AG04449 (cell line): Measurements from ENCODE around the gene CEACAM1.

ENCODE experiments used
- CTCF ChIA-PET: fragments of 350-600 bp; formaldehyde crosslinking; extraction: SDS; loops from one replicate; lab custom pipeline; 2021; ENCODE audit warnings: antibody characterized with exemption; lab: Yijun Ruan, JAX
- POLR2A ChIA-PET: fragments of 400-600, 350-600 bp; formaldehyde crosslinking; extraction: SDS; loops from one replicate; lab custom pipeline; 2020; ENCODE audit warnings: antibody characterized with exemption, inconsistent platforms; lab: Yijun Ruan, JAX
- DNase-seq: peaks from one replicate; pipeline ENCODE4 v3.0.0-alpha.2; 2010; ENCODE audit warnings: low read depth, low spot score
- H3K4me3 ChIP-seq: 2 replicates; pipeline ENCODE4 v1.5.1; 2011; ENCODE audit warnings: low read depth, mild to moderate bottlenecking, control low read depth, low read length
- TF ChIP-seq, protein P1 (sequence below): IDR thresholded peaks from one replicate; pipeline ENCODE4 v1.5.1; 2011; ENCODE audit warnings: mild to moderate bottlenecking, moderate library complexity, low read length, control low read depth, inconsistent platforms; ENCODE audit not compliant: insufficient read depth; ENCODE audit errors: missing control alignments

The CEACAM1 gene

DNA sequence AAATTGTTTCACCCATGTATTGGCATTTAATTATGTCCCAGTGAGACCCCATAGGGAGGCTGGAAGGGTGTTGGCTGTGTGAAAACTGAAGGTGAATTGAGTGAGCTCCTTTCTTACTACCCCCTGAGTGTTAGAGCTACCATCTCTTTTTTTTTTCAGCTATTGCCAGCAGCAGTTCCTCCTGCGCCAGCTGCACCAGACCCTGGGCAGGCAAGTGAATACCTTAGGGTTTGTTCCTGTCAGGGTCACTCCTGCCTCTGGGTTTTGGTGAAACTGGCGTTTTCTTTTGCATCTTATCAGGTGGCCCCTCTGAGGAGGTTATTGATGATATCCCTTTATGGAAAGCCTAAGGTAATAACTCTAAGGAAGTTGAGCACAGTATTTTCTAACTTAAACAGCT lies 40.9 kb upstream of the CEACAM1 start:
- POLR2A ChIA-PET, result no interaction called here
- CTCF ChIA-PET, result interaction anchor here (0.7 to 2.7 kb wide), 2 partner anchors 10 to 27 kb away, joined by 3 to 11 read pairs; no protein-coding TSS in a partner anchor
- TF ChIP-seq, protein P1, sequence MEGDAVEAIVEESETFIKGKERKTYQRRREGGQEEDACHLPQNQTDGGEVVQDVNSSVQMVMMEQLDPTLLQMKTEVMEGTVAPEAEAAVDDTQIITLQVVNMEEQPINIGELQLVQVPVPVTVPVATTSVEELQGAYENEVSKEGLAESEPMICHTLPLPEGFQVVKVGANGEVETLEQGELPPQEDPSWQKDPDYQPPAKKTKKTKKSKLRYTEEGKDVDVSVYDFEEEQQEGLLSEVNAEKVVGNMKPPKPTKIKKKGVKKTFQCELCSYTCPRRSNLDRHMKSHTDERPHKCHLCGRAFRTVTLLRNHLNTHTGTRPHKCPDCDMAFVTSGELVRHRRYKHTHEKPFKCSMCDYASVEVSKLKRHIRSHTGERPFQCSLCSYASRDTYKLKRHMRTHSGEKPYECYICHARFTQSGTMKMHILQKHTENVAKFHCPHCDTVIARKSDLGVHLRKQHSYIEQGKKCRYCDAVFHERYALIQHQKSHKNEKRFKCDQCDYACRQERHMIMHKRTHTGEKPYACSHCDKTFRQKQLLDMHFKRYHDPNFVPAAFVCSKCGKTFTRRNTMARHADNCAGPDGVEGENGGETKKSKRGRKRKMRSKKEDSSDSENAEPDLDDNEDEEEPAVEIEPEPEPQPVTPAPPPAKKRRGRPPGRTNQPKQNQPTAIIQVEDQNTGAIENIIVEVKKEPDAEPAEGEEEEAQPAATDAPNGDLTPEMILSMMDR, result no peak
- no peak for DNase-seq
- H3K4me3 ChIP-seq, result no peak overlapping the region

DNA sequence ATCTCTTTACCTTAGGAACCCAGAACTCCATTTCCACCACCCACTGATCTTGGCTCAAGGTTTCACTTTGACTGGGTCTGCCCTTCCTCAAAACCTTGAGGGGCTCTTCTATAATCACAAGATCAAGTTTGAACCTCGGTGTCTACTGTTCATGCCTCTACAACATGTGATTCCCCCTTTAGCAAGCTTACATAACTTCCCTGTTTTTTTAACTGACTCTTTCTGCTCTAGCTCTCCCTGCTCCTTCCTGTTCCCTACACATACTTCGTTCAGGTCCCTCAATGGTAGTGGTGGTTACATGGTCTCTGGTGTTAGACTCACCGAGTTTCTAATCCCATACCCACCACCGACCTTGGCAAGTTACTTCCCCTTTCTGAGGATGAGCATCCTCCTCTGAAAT lies 39.7 kb upstream of the CEACAM1 start:
- POLR2A ChIA-PET, result no interaction called here
- DNase-seq, result no peak
- H3K4me3 ChIP-seq, result no peak overlapping the region
- CTCF ChIA-PET, result interaction anchor here (2.0 to 5.8 kb wide), 2 partner anchors 9 to 28 kb away, joined by 7 to 24 read pairs; no protein-coding TSS in a partner anchor
- TF ChIP-seq, protein P1, result no peak

DNA sequence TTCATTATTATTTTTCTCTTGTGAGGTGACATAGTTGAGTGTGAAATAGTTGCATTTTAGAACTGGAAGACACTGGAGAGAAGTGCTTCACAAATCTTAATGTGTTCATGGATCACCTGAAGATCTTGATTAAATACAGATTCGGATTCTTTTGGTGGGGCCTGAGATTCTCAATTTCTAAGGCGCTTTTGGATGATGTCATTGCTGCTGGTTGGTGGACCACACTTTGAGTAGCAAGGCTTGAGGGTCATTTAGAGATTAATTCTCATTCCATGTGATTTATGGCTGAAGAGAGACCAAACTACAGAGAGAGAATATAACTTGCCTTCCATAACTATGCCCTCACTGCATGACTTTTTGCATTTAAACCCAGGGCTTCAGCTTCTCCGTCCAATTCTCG lies 39.3 kb upstream of the CEACAM1 start:
- CTCF ChIA-PET, result interaction anchor here (1.3 to 5.8 kb wide), 3 partner anchors 9 to 66 kb away, joined by 3 to 24 read pairs (median 7); no protein-coding TSS in a partner anchor
- TF ChIP-seq, protein P1, result no peak
- DNase-seq, result no peak
- H3K4me3 ChIP-seq, result no peak overlapping the region
- POLR2A ChIA-PET, result no interaction called here

DNA sequence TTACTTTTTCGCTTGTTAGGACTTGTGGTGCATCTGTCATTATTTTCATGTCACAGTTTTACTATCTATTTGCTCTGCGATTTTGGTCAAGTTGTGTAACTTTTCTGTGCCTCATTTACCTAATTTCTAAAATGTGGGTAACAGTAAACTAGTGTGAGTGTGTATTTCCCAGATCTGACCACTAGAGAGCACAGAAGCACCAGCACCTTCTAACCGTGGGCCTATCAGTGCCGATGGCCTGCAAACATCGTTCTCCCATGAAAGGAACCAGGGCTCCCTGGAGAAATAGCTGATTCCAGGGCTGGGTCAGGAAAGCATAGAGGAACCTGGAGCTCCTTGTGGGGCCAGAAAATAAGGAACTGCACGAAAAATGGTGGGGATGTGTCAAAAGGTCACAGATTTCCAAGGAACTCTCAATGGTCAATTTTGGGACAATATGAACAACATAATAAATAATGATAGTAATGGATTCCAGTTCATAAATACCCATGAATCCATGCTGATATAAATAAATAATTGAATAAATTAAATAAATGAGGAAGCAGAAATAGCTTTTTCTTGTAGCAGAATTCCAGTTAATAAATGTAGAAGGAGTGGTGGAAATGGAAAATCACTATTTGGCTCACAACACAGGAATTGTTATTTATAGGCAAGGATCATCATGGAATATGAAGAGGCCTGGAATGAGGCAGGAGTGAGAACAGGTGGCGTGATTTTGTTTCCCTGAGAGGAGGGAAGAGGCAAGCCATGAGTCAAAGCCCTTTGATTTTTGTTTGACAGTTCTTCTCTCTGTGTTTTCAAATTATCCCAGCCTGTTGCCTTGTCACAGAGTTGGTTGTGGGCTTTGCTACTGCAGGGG lies 35.3 kb upstream of the CEACAM1 start:
- no peak for DNase-seq
- TF ChIP-seq, protein P1, result peak; percentile 69
- POLR2A ChIA-PET, result no interaction called here
- H3K4me3 ChIP-seq, result no peak overlapping the region
- CTCF ChIA-PET, result interaction anchor here (0.6 to 5.8 kb wide), 23 partner anchors 8 to 322 kb away, joined by 3 to 34 read pairs (median 4); no protein-coding TSS in a partner anchor

DNA sequence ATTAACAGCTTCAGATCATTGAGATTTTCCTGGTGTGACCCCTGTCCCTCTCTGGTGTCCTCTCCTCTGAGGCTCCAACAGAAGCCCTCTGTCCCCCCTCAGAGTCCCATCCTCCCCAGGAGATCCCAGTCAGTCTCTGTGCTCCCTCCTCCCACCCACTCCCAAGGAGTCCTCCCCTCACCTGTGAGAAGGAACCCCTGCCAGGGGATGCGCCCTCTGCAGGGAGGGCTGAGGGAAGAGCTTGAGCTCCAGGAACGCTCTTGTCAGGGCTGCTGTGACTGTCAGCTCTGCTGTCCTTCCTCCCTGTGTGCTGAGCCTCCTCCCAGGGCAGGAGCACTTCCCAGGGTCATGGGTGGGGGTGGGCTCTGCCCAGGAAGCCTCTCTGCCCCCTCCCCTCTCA lies 33.2 kb upstream of the CEACAM1 start:
- no peak for DNase-seq
- POLR2A ChIA-PET, result no interaction called here
- CTCF ChIA-PET, result interaction anchor here (0.8 to 5.3 kb wide), 6 partner anchors 18 to 231 kb away, joined by 3 to 34 read pairs (median 4); no protein-coding TSS in a partner anchor
- TF ChIP-seq, protein P1, result no peak
- no peak overlapping the region for H3K4me3 ChIP-seq

DNA sequence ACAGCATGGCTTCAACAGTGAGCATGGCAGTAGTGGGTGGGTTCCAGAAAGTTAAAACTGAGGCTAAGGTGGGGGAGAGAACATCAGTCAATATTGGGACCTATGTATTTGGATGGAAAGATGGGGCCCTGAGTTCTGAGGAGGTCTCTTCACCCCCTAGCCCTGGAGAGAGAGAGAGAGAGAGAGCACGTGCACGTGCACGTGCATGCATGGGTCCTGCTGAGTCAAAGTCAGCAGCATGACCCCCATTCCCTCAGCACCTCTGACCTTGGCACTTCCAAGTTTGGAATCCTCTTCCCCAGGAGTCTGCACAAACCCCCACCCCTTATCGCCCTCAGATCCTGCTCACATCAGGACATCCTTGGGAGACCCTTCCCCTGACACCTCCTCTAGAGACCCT lies 32.5 kb upstream of the CEACAM1 start:
- ChIA-PET CTCF (interaction anchor here (0.8 to 5.3 kb wide), 2 partner anchors 36 to 231 kb away, joined by 3 to 34 read pairs; no protein-coding TSS in a partner anchor), POLR2A (no interaction called here)
- no peak for DNase-seq
- TF ChIP-seq, protein P1, result no peak
- H3K4me3 ChIP-seq, result no peak overlapping the region
